ENCODE measurements around the gene PGS1. TPM values are rescaled to one million over a fixed set of nuclear protein-coding genes. Genes with fewer than 3 reads are reported as not detected.
"Not testable (repeated sequence)": the region's sequence is repeated elsewhere in the genome, so short reads cannot be mapped to it uniquely, and the experiment has no call there.

The PGS1 gene
- total RNA-seq (10 to 100 TPM; 66.6 to 84.3 (median 82.0) TPM), polyA plus RNA-seq (10 to 100 TPM; 36.1 to 52.3 TPM), total RNA-seq (62.3 reads per million, percentile 76 among the genes with 10 or more reads in this experiment)

- DNase-seq: peak; percentile 76 to 91 (median 87)
- peak within 1 kb of the TSS; percentile 87 to 93 (median 91) for H3K27ac Mint-ChIP-seq
- peak within 1 kb of the TSS; percentile 65 to 96 (median 93) for H3K4me3 Mint-ChIP-seq
- peaks cover 38 to 51% (median 42%) of the 10 kb centered on the region in 7 donors for H3K4me1 Mint-ChIP-seq
- intact Hi-C loops (cut with micrococcal nuclease): loop anchor here (1.0 to 2.0 kb wide), 5 partner anchors 18 to 164 kb away; partner anchors contain the start of genes SOCS3 (in 2 of the 2) and BIRC5 (in 1 of the 2)
- Histone ChIP-seq H3K4me1 (ENCODE audit: control insufficient read depth in 2 of 2, insufficient read depth in 2 of 2, low read length in 2 of 2) (peaks cover 35 to 44% of the 10 kb centered on the region in 2 donors), H3K36me3 (ENCODE audit: control insufficient read depth in 2 of 3, insufficient read depth in 3 of 3, low read length in 3 of 3) (no peaks in the 10 kb centered on the region), H3K27ac (ENCODE audit: low read depth, low read length) (peak within 1 kb of the TSS; percentile 73), H3K27me3 (ENCODE audit: control insufficient read depth in 2 of 2, insufficient read depth in 2 of 2, low read length in 2 of 2) (no peaks in the 10 kb centered on the region), H3K9me3 (ENCODE audit: control insufficient read depth in 2 of 3, low read length in 3 of 3) (no peaks in the 10 kb centered on the region), H3K4me3 (ENCODE audit: low read length) (peak within 1 kb of the TSS; percentile 82)
- H3K27me3 Mint-ChIP-seq: no peaks in the 10 kb centered on the region
- ChIA-PET POLR2A (interaction anchor here (1.0 to 2.3 kb wide), 10 partner anchors 9 to 1652 kb away, joined by 3 to 7 read pairs (median 4); partner anchors contain the start of genes JMJD6 and METTL23), CTCF (interaction anchor here (1.1 kb wide), 1 partner anchor 43 kb away, joined by 3 read pairs; no protein-coding TSS in a partner anchor)
- ATAC-seq: peak; percentile 70
- H3K9me3 Mint-ChIP-seq: peaks cover 0 to 3% (median 0%) of the 10 kb centered on the region in 11 donors
- peaks cover 0 to 23% (median 5%) of the 10 kb centered on the region in 5 donors for H3K36me3 Mint-ChIP-seq
These were observed at the start of gene PGS1 for GRCh38 chr17:78378225-78379130. Gene PGS1, plus strand, starts transcription at chr17:78378649. Its CDS starts 17 bp downstream, at chr17:78378666.

GRCh38 chr17:78329263-78330059 is 49.0 kb upstream of the PGS1 start:
- peak; percentile 77 for ATAC-seq
- Histone ChIP-seq H3K9me3 (ENCODE audit: control insufficient read depth in 2 of 3, low read length in 3 of 3) (no peaks in the 10 kb centered on the region), H3K36me3 (ENCODE audit: control insufficient read depth in 2 of 3, insufficient read depth in 3 of 3, low read length in 3 of 3) (no peaks in the 10 kb centered on the region), H3K4me3 (ENCODE audit: low read length) (no peak overlapping the region), H3K27ac (ENCODE audit: low read depth, low read length) (no peak overlapping the region), H3K4me1 (ENCODE audit: control insufficient read depth in 2 of 2, insufficient read depth in 2 of 2, low read length in 2 of 2) (peaks cover 17 to 30% of the 10 kb centered on the region in 2 donors), H3K27me3 (ENCODE audit: control insufficient read depth in 2 of 2, insufficient read depth in 2 of 2, low read length in 2 of 2) (no peaks in the 10 kb centered on the region)
- peaks cover 0 to 2% (median 0%) of the 10 kb centered on the region in 11 donors for H3K9me3 Mint-ChIP-seq
- ChIA-PET POLR2A (interaction anchor here (1.4 kb wide), 1 partner anchor 15 kb away, joined by 4 read pairs; no protein-coding TSS in a partner anchor), CTCF (interaction anchor here (1.0 kb wide), 1 partner anchor 10 kb away, joined by 3 read pairs; no protein-coding TSS in a partner anchor)
- DNase-seq: no peak
- peak overlapping the region in 6 of 9 donors; percentile 30 to 82 (median 74) for H3K27ac Mint-ChIP-seq
- H3K27me3 Mint-ChIP-seq: no peaks in the 10 kb centered on the region
- H3K36me3 Mint-ChIP-seq: no peaks in the 10 kb centered on the region
- no peak overlapping the region for H3K4me3 Mint-ChIP-seq
- intact Hi-C loops (cut with micrococcal nuclease): no loop called here
- peaks cover 28 to 44% (median 35%) of the 10 kb centered on the region in 7 donors for H3K4me1 Mint-ChIP-seq

- no peak overlapping the region for H3K27ac ChIP-seq (ENCODE audit: low read depth, low read length)
- no peak overlapping the region for H3K4me3 ChIP-seq (ENCODE audit: low read length)
- H3K36me3 ChIP-seq (ENCODE audit: control insufficient read depth in 2 of 3, insufficient read depth in 3 of 3, low read length in 3 of 3): no peaks in the 10 kb centered on the region
- H3K27me3 ChIP-seq (ENCODE audit: control insufficient read depth in 2 of 2, insufficient read depth in 2 of 2, low read length in 2 of 2): no peaks in the 10 kb centered on the region
- POLR2A ChIA-PET: interaction anchor here (0.7 kb wide), 1 partner anchor 1474 kb away, joined by 4 read pairs; no protein-coding TSS in a partner anchor
- H3K4me1 ChIP-seq (ENCODE audit: control insufficient read depth in 2 of 2, insufficient read depth in 2 of 2, low read length in 2 of 2): peaks cover 13 to 22% of the 10 kb centered on the region in 2 donors
- no peak for DNase-seq
- H3K9me3 ChIP-seq (ENCODE audit: control insufficient read depth in 2 of 3, low read length in 3 of 3): no peaks in the 10 kb centered on the region
- Mint-ChIP-seq H3K4me1 (peaks cover 24 to 44% (median 33%) of the 10 kb centered on the region in 7 donors), H3K36me3 (no peaks in the 10 kb centered on the region), H3K27ac (peak overlapping the region in 4 of 9 donors; percentile 32 to 70 (median 50)), H3K27me3 (no peaks in the 10 kb centered on the region), H3K4me3 (no peak overlapping the region), H3K9me3 (peaks cover 0 to 2% (median 0%) of the 10 kb centered on the region in 11 donors)
- CTCF ChIA-PET: no interaction called here
- intact Hi-C loops (cut with micrococcal nuclease): no loop called here
- no peak for ATAC-seq
These were observed 47.8 kb upstream of the PGS1 start for GRCh38 chr17:78330570-78331224.

- H3K27me3 ChIP-seq (ENCODE audit: control insufficient read depth in 2 of 2, insufficient read depth in 2 of 2, low read length in 2 of 2); H3K9me3 Mint-ChIP-seq; H3K4me3 ChIP-seq (ENCODE audit: low read length); H3K27me3 Mint-ChIP-seq; ATAC-seq; H3K36me3 ChIP-seq (ENCODE audit: control insufficient read depth in 2 of 3, insufficient read depth in 3 of 3, low read length in 3 of 3); intact Hi-C loops (cut with micrococcal nuclease); H3K4me3 Mint-ChIP-seq; DNase-seq; H3K9me3 ChIP-seq (ENCODE audit: control insufficient read depth in 2 of 3, low read length in 3 of 3); H3K36me3 Mint-ChIP-seq; H3K27ac ChIP-seq (ENCODE audit: low read depth, low read length): not testable (repeated sequence)
- H3K4me1 ChIP-seq (ENCODE audit: control insufficient read depth in 2 of 2, insufficient read depth in 2 of 2, low read length in 2 of 2): peaks cover 13 to 22% of the 10 kb centered on the region in 2 donors
- ChIA-PET CTCF (interaction anchor here (0.7 kb wide), 1 partner anchor 27 kb away, joined by 4 read pairs; no protein-coding TSS in a partner anchor), POLR2A (interaction anchor here (0.7 kb wide), 2 partner anchors 451 to 1473 kb away, joined by 4 to 5 read pairs; partner anchors contain the start of gene CYTH1)
- peak overlapping the region in 4 of 9 donors; percentile 43 to 96 (median 64) for H3K27ac Mint-ChIP-seq
- H3K4me1 Mint-ChIP-seq: peaks cover 22 to 44% (median 33%) of the 10 kb centered on the region in 7 donors
These were observed 47.1 kb upstream of the PGS1 start for GRCh38 chr17:78331355-78331754.

- H3K27ac ChIP-seq (ENCODE audit: low read depth, low read length): peak overlapping the region; percentile 56
These were observed 45.5 kb upstream of the PGS1 start for GRCh38 chr17:78332991-78333390.

More at GRCh38 chr17:78332991-78333390, 45.5 kb upstream of the PGS1 start:
- H3K36me3 Mint-ChIP-seq: no peaks in the 10 kb centered on the region
- peaks cover 0 to 2% (median 0%) of the 10 kb centered on the region in 11 donors for H3K9me3 Mint-ChIP-seq
- H3K27me3 ChIP-seq (ENCODE audit: control insufficient read depth in 2 of 2, insufficient read depth in 2 of 2, low read length in 2 of 2): no peaks in the 10 kb centered on the region
- peak overlapping the region; percentile 80 to 98 (median 96) for H3K27ac Mint-ChIP-seq
- DNase-seq (peak in 3 of 9 donors; percentile 40 to 50 (median 42)), ATAC-seq (no peak)
- peaks cover 13 to 22% of the 10 kb centered on the region in 2 donors for H3K4me1 ChIP-seq (ENCODE audit: control insufficient read depth in 2 of 2, insufficient read depth in 2 of 2, low read length in 2 of 2)
- H3K4me1 Mint-ChIP-seq: peaks cover 25 to 44% (median 33%) of the 10 kb centered on the region in 7 donors
- no peaks in the 10 kb centered on the region for H3K36me3 ChIP-seq (ENCODE audit: control insufficient read depth in 2 of 3, insufficient read depth in 3 of 3, low read length in 3 of 3)
- peak overlapping the region; percentile 45 to 76 (median 62) for H3K4me3 Mint-ChIP-seq
- intact Hi-C loops (cut with micrococcal nuclease): loop anchor here in 1 of 2 donors (1.0 to 2.0 kb wide), 2 partner anchors 10 to 18 kb away; no protein-coding TSS in a partner anchor
- H3K27me3 Mint-ChIP-seq: peaks cover 0 to 6% (median 0%) of the 10 kb centered on the region in 5 donors
- CTCF ChIA-PET: no interaction called here
- no peak overlapping the region for H3K4me3 ChIP-seq (ENCODE audit: low read length)
- POLR2A ChIA-PET: interaction anchor here (0.9 to 1.3 kb wide), 2 partner anchors 10 to 18 kb away, joined by 3 to 4 read pairs; no protein-coding TSS in a partner anchor
- H3K9me3 ChIP-seq (ENCODE audit: control insufficient read depth in 2 of 3, low read length in 3 of 3): no peaks in the 10 kb centered on the region

Data from naive thymus-derived CD4-positive, alpha-beta T cell (primary cell).